Measurements from ENCODE around the gene TMEM115.
A peak's percentile ranks its signal among the peaks of the same experiment; 100 is the strongest.

The TMEM115 gene, protein sequence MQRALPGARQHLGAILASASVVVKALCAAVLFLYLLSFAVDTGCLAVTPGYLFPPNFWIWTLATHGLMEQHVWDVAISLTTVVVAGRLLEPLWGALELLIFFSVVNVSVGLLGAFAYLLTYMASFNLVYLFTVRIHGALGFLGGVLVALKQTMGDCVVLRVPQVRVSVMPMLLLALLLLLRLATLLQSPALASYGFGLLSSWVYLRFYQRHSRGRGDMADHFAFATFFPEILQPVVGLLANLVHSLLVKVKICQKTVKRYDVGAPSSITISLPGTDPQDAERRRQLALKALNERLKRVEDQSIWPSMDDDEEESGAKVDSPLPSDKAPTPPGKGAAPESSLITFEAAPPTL

DNA sequence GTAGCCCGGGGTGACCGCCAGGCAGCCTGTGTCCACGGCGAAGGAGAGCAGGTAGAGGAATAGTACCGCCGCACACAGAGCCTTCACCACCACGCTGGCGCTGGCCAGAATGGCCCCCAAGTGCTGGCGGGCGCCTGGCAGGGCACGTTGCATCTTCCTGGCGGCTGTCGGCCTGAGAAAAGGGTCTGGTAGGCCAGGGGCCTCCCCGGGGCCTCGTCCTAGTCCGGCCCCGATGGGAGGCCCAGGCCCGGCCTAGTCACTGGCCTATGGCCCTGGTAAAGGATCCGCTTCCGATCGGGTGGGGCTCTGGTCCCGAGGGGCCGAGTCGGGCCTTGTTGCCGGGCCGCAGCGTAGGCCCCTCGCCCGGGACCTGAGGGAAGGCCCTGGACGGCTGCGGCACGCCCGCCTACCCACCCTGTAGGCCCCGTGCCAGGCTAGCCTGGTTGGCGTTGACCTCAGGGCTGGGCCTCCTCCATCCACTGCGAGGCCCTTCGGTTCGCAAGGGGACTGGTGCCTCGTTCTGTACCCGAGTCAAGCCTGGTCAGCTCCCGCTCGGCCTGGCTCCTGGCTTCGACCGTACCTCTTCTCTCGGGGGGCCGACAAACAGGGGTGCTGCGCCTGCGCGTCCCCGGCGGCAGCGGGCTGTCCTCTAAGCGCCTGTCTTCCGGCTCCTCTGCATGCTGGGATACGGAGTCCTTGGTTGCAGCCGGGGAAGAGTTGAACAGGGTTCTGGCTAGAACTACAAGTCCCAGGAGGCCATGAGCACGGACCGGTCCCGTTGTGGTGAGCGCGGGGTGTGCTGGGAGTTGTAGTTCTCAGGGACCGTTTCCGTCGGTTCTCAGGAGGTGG, at the start of gene TMEM115:
TSS of gene TMEM115 (minus strand) at position 611 of the 849 bp plus-strand sequence. CDS start at position 153, 458 bp downstream.
- intact Hi-C loops (cut with micrococcal nuclease), result loop anchor here (1.0 kb wide), 1 partner anchor 8 kb away; no protein-coding TSS in a partner anchor
- peaks cover 52% of the 10 kb centered on the region for H3K4me1 Mint-ChIP-seq (ENCODE audit: low read depth)
- H3K4me3 Mint-ChIP-seq, result peak within 1 kb of the TSS; percentile 98
- H3K27me3 Mint-ChIP-seq, result peaks cover 9% of the 10 kb centered on the region
- H3K9me3 Mint-ChIP-seq, result no peaks in the 10 kb centered on the region
- H3K36me3 Mint-ChIP-seq (ENCODE audit: low read depth), result peaks cover 54% of the 10 kb centered on the region
- peak within 1 kb of the TSS; percentile 96 for H3K27ac Mint-ChIP-seq

- H3K27ac Mint-ChIP-seq, result no peak overlapping the region
- no peaks in the 10 kb centered on the region for H3K36me3 Mint-ChIP-seq (ENCODE audit: low read depth)
- intact Hi-C loops (cut with micrococcal nuclease), result no loop called here
- H3K4me3 Mint-ChIP-seq, result no peak overlapping the region
- no peaks in the 10 kb centered on the region for H3K9me3 Mint-ChIP-seq
- H3K4me1 Mint-ChIP-seq (ENCODE audit: low read depth), result no peaks in the 10 kb centered on the region
- peaks cover 4% of the 10 kb centered on the region for H3K27me3 Mint-ChIP-seq
Measured at GRCh38 chr3:50408443-50408944, 49.2 kb upstream of the TMEM115 start.

GRCh38 chr3:50406487-50406886, 47.2 kb upstream of the TMEM115 start:
- Mint-ChIP-seq H3K27me3 (peaks cover 8% of the 10 kb centered on the region), H3K4me3 (no peak overlapping the region), H3K4me1 (ENCODE audit: low read depth) (no peaks in the 10 kb centered on the region)

GRCh38 chr3:50405249-50405648, 45.9 kb upstream of the TMEM115 start:
- H3K4me1 Mint-ChIP-seq (ENCODE audit: low read depth), result no peaks in the 10 kb centered on the region
- intact Hi-C loops (cut with micrococcal nuclease), result no loop called here
- no peaks in the 10 kb centered on the region for H3K36me3 Mint-ChIP-seq (ENCODE audit: low read depth)
- no peak overlapping the region for H3K4me3 Mint-ChIP-seq
- no peak overlapping the region for H3K27ac Mint-ChIP-seq
- H3K27me3 Mint-ChIP-seq, result peaks cover 8% of the 10 kb centered on the region
- H3K9me3 Mint-ChIP-seq, result no peaks in the 10 kb centered on the region

More at GRCh38 chr3:50406487-50406886, 47.2 kb upstream of the TMEM115 start:
- Mint-ChIP-seq H3K27ac (no peak overlapping the region), H3K9me3 (no peaks in the 10 kb centered on the region), H3K36me3 (ENCODE audit: low read depth) (no peaks in the 10 kb centered on the region)
- intact Hi-C loops (cut with micrococcal nuclease), result no loop called here

GRCh38 chr3:50401978-50402595, 42.8 kb upstream of the TMEM115 start:
- no peaks in the 10 kb centered on the region for H3K9me3 Mint-ChIP-seq
- peaks cover 8% of the 10 kb centered on the region for H3K27me3 Mint-ChIP-seq
- no peak overlapping the region for H3K27ac Mint-ChIP-seq
- H3K4me3 Mint-ChIP-seq, result no peak overlapping the region
- H3K4me1 Mint-ChIP-seq (ENCODE audit: low read depth), result no peaks in the 10 kb centered on the region
- no peaks in the 10 kb centered on the region for H3K36me3 Mint-ChIP-seq (ENCODE audit: low read depth)
- intact Hi-C loops (cut with micrococcal nuclease), result no loop called here

DNA sequence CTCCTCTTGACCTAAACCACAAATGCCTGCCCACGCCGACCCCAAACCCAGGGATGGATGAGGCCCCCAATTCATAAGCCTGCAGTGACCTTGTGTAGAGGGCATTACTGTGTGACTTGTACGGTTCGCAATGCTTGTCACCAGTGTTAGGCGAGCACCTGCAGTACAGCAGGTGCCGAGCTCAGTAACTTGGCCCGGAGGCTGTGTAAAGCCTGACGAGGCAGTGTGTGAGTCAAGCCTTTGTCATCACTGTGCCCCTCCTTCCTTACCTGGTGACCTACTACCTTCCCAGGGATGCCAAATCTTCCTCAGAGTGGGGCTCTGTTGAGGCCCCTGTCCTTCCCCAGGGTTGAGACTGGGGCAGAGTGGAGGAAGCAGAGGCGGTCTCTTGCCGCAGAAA, 37.2 kb upstream of the TMEM115 start:
- peak overlapping the region; percentile 68 for H3K27ac Mint-ChIP-seq
- peaks cover 20% of the 10 kb centered on the region for H3K4me1 Mint-ChIP-seq (ENCODE audit: low read depth)
- H3K36me3 Mint-ChIP-seq (ENCODE audit: low read depth), result no peaks in the 10 kb centered on the region
- H3K27me3 Mint-ChIP-seq, result no peaks in the 10 kb centered on the region
- no peak overlapping the region for H3K4me3 Mint-ChIP-seq
- intact Hi-C loops (cut with micrococcal nuclease), result no loop called here
- H3K9me3 Mint-ChIP-seq, result no peaks in the 10 kb centered on the region

- Mint-ChIP-seq H3K4me3 (no peak overlapping the region), H3K9me3 (no peaks in the 10 kb centered on the region), H3K27me3 (no peaks in the 10 kb centered on the region), H3K27ac (peak overlapping the region; percentile 68), H3K4me1 (ENCODE audit: low read depth) (peaks cover 20% of the 10 kb centered on the region), H3K36me3 (ENCODE audit: low read depth) (no peaks in the 10 kb centered on the region)
- intact Hi-C loops (cut with micrococcal nuclease), result no loop called here
Measured at GRCh38 chr3:50395070-50395860, 35.9 kb upstream of the TMEM115 start.

GRCh38 chr3:50393061-50393460, 33.7 kb upstream of the TMEM115 start:
- H3K9me3 Mint-ChIP-seq, result no peaks in the 10 kb centered on the region
- intact Hi-C loops (cut with micrococcal nuclease), result no loop called here
- no peak overlapping the region for H3K4me3 Mint-ChIP-seq
- H3K36me3 Mint-ChIP-seq (ENCODE audit: low read depth), result no peaks in the 10 kb centered on the region
- no peak overlapping the region for H3K27ac Mint-ChIP-seq
- no peaks in the 10 kb centered on the region for H3K27me3 Mint-ChIP-seq
- H3K4me1 Mint-ChIP-seq (ENCODE audit: low read depth), result peaks cover 20% of the 10 kb centered on the region

DNA sequence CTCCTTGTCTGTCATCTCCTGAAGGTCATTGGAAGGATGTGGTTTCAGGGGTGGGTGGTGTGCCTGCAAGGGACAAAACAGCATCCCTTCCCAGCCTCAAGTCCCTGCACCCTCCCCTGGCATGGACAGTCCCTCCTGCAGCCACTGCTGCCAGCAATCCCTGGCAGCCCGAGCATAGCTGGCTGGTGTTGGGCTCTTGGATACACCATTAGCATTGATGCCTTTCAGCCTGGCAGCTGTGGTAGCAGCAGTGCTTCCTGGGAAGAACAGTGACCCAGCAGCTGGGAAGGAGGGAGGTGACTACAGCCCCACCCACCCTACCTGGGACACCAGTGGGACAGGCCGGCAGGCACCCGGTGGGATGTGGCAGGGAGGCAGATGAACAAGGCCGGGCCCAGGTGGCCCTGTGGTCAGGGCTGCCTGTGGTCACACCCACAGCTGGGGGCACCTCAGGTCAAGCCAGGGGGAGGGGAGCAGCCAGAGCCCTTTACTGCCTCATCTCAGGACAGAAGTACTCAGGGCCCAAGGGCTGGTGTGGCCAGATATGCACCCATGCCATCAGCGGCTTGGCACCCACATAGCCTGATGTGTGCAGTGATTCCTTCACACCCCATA, 32.9 kb upstream of the TMEM115 start:
- peaks cover 20% of the 10 kb centered on the region for H3K4me1 Mint-ChIP-seq (ENCODE audit: low read depth)
- H3K4me3 Mint-ChIP-seq, result no peak overlapping the region
- intact Hi-C loops (cut with micrococcal nuclease), result no loop called here
- H3K36me3 Mint-ChIP-seq (ENCODE audit: low read depth), result no peaks in the 10 kb centered on the region
- no peaks in the 10 kb centered on the region for H3K9me3 Mint-ChIP-seq
- H3K27me3 Mint-ChIP-seq, result no peaks in the 10 kb centered on the region
- no peak overlapping the region for H3K27ac Mint-ChIP-seq

GRCh38 chr3:50390508-50391224, 31.3 kb upstream of the TMEM115 start:
- Mint-ChIP-seq H3K27ac (no peak overlapping the region), H3K9me3 (no peaks in the 10 kb centered on the region), H3K4me3 (no peak overlapping the region), H3K36me3 (ENCODE audit: low read depth) (no peaks in the 10 kb centered on the region), H3K4me1 (ENCODE audit: low read depth) (peaks cover 12% of the 10 kb centered on the region), H3K27me3 (peaks cover 2% of the 10 kb centered on the region)
- intact Hi-C loops (cut with micrococcal nuclease), result no loop called here

- Mint-ChIP-seq H3K9me3 (no peaks in the 10 kb centered on the region), H3K27ac (no peak overlapping the region), H3K4me1 (ENCODE audit: low read depth) (peaks cover under 1% of the 10 kb centered on the region), H3K27me3 (peaks cover 10% of the 10 kb centered on the region), H3K36me3 (ENCODE audit: low read depth) (no peaks in the 10 kb centered on the region), H3K4me3 (no peak overlapping the region)
- intact Hi-C loops (cut with micrococcal nuclease), result no loop called here
Measured at GRCh38 chr3:50389414-50389767, 30.1 kb upstream of the TMEM115 start.

GRCh38 chr3:50388720-50389413, 29.5 kb upstream of the TMEM115 start:
- Mint-ChIP-seq H3K27ac (no peak overlapping the region), H3K36me3 (ENCODE audit: low read depth) (no peaks in the 10 kb centered on the region)
- intact Hi-C loops (cut with micrococcal nuclease), result no loop called here

More at GRCh38 chr3:50388720-50389413, 29.5 kb upstream of the TMEM115 start:
- no peaks in the 10 kb centered on the region for H3K4me1 Mint-ChIP-seq (ENCODE audit: low read depth)
- H3K27me3 Mint-ChIP-seq, result peaks cover 10% of the 10 kb centered on the region
- no peaks in the 10 kb centered on the region for H3K9me3 Mint-ChIP-seq
- no peak overlapping the region for H3K4me3 Mint-ChIP-seq

All from dendritic cell treated with granulocyte-macrophage colony-stimulating factor and Interleukin-4, amounts not matched to agents 40 ng/mL and 50 ng/mL, for 4 days (primary cell).